Endodermal cell (in vitro differentiated cells): ENCODE results near the gene SUGP2. TPM values are rescaled to one million over a fixed set of nuclear protein-coding genes. Genes with fewer than 3 reads are reported as not detected.

Experiments used
- DNase-seq: peaks from one replicate; pipeline ENCODE4 v3.0.0-alpha.2; 2017
- H3K27ac ChIP-seq: 2 replicates; pipeline ENCODE4 v1.5.1; 2013; ENCODE audit warnings: mild to moderate bottlenecking, low read depth, low read length, moderate library complexity
- H3K27me3 ChIP-seq: 2 replicates; pipeline ENCODE4 v1.6.1; 2013; ENCODE audit warnings: mild to moderate bottlenecking, low read length, moderate library complexity; ENCODE audit not compliant: insufficient read depth, control insufficient read depth, poor library complexity, severe bottlenecking
- H3K36me3 ChIP-seq: 2 replicates; pipeline ENCODE4 v1.7.0; 2013; ENCODE audit warnings: mild to moderate bottlenecking, low read length, moderate library complexity; ENCODE audit not compliant: control insufficient read depth, insufficient read depth
- H3K4me1 ChIP-seq: one replicate; pipeline ENCODE4 v1.7.0; 2013; ENCODE audit warnings: low read length; ENCODE audit not compliant: control insufficient read depth, insufficient read depth
- H3K4me3 ChIP-seq: 2 replicates; pipeline ENCODE4 v1.5.1; 2013; ENCODE audit warnings: mild to moderate bottlenecking, low read length, moderate library complexity
- H3K9ac ChIP-seq: 2 replicates; pipeline ENCODE4 v1.6.1; 2013; ENCODE audit warnings: mild to moderate bottlenecking, low read length, moderate library complexity; ENCODE audit not compliant: poor library complexity, severe bottlenecking; ENCODE audit errors: extremely low read depth
- H3K9me3 ChIP-seq: 2 replicates; pipeline ENCODE4 v1.6.1; 2013; ENCODE audit warnings: mild to moderate bottlenecking, low read length, moderate library complexity; ENCODE audit not compliant: control insufficient read depth
- H3K27ac Mint-ChIP-seq: 2 replicates; pipeline ENCODE4 v1.8.0; 2020; ENCODE audit warnings: mixed read lengths
- H3K27me3 Mint-ChIP-seq: 2 replicates; pipeline ENCODE4 v1.8.0; 2021; ENCODE audit warnings: mild to moderate bottlenecking, mixed read lengths; ENCODE audit not compliant: insufficient read depth
- H3K36me3 Mint-ChIP-seq: 2 replicates; pipeline ENCODE4 v1.8.0; 2020; ENCODE audit warnings: low read depth, mixed read lengths
- H3K4me1 Mint-ChIP-seq: 2 replicates; pipeline ENCODE4 v1.8.0; 2020; ENCODE audit warnings: mixed read lengths
- H3K4me3 Mint-ChIP-seq: 2 replicates; pipeline ENCODE4 v1.8.0; 2020; ENCODE audit warnings: mild to moderate bottlenecking, moderate library complexity, mixed read lengths
- H3K9me3 Mint-ChIP-seq: 2 replicates; pipeline ENCODE4 v1.8.0; 2020; ENCODE audit warnings: mild to moderate bottlenecking, mixed read lengths
- WGBS, 2 experiments: methylation state at CpG; one replicate each; pipeline versions ENCODE4 v1.1.5 to v1.1.7; 2013; ENCODE audit warnings: missing lambda C conversion rate in 2 of 2, mixed read lengths in 1 of 2; ENCODE audit not compliant: insufficient coverage in 1 of 2, insufficient read length in 1 of 2; 5-methylcytosine and 5-hydroxymethylcytosine counted together
- total RNA-seq, 2 donors: library from RNA; stranded (reverse); fragmentation: NEBNext Ultra II Directional in 1 of 2; extraction: Animal tissue kit (Norgen Biotek cat#: 25700) in 1 of 2; gene quantifications; 2 replicates in 1 of 2; 3 replicates in 1 of 2; pipeline ENCODE4 v1.2.1, GENCODE V29; 2021
- TF ChIP-seq, protein P1 (sequence below): fragments of 200-600 bp; sonication (generic); conservative IDR thresholded peaks from 2 replicates; pipeline ENCODE4 v1.5.0; 2021; ENCODE audit warnings: antibody characterized with exemption, mild to moderate bottlenecking

Gene SUGP2
- total RNA-seq, 2 donors from 2014 or later = 121 to 157 TPM

DNA sequence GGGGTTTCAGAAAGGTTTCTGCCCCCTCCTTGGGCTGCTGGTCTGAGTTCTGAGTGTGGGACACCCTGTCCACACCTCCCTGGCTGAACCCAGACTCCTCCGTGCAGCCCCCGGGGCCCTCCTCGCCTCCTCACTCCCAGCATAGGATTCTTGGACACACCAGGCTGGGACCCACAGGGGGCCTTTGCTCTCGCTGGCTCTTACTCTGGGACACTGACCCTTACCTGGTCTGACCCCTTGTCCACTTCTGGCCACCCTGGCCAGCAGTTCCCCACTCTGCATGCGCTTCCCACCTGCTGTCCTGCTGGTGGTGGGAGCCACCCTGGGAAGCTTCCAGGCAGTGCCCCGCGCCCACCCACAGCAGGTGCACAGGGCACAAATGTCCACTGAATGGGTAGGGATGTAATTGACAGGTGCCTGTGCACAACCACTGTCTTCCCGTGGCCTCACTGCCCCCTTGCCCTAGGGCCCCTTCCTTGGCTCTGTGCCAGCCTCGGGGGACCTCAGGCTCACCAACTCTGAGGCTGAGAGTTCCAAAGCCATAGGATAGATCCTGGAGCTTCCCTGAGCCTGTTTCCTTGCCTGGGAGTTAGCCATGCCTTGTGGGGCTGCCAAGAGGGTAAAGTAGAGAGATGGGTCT, 23.4 kb upstream of the SUGP2 start:
- Histone ChIP-seq H3K27me3 (no peaks in the 10 kb centered on the region), H3K4me3 (no peak overlapping the region), H3K9ac (no peak overlapping the region), H3K4me1 (no peaks in the 10 kb centered on the region), H3K36me3 (peaks cover 66% of the 10 kb centered on the region), H3K9me3 (no peaks in the 10 kb centered on the region), H3K27ac (no peak overlapping the region)
- no peak for DNase-seq
- H3K36me3 Mint-ChIP-seq = peaks cover 64% of the 10 kb centered on the region
- H3K4me3 Mint-ChIP-seq = no peak overlapping the region
- no peak overlapping the region for H3K27ac Mint-ChIP-seq
- no peaks in the 10 kb centered on the region for H3K4me1 Mint-ChIP-seq
- TF ChIP-seq, protein P1, sequence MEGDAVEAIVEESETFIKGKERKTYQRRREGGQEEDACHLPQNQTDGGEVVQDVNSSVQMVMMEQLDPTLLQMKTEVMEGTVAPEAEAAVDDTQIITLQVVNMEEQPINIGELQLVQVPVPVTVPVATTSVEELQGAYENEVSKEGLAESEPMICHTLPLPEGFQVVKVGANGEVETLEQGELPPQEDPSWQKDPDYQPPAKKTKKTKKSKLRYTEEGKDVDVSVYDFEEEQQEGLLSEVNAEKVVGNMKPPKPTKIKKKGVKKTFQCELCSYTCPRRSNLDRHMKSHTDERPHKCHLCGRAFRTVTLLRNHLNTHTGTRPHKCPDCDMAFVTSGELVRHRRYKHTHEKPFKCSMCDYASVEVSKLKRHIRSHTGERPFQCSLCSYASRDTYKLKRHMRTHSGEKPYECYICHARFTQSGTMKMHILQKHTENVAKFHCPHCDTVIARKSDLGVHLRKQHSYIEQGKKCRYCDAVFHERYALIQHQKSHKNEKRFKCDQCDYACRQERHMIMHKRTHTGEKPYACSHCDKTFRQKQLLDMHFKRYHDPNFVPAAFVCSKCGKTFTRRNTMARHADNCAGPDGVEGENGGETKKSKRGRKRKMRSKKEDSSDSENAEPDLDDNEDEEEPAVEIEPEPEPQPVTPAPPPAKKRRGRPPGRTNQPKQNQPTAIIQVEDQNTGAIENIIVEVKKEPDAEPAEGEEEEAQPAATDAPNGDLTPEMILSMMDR = no peak
- WGBS, 2 experiments = 91 to 95% methylated on average over 4 to 9 of the region's 9 CpGs
- H3K9me3 Mint-ChIP-seq = no peaks in the 10 kb centered on the region
- H3K27me3 Mint-ChIP-seq = no peaks in the 10 kb centered on the region

DNA sequence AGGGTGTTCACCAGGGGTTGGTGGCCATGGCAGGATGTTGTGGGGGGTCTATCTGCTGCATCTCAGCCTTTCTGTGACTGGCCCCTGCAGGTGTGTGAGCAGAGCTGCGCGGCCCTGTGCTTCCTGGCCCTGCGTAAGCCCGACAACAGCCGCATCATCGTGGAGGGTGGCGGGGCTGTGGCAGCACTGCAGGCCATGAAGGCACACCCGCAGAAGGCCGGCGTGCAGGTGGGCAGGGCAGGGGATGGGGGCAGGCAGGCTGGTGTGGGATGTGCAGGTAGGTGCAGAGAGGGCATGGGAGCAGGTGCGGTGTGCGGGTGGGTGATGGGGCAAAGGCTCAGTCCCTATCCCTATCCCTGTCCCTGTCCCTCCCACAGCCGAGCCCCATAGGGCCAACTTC, 22.4 kb upstream of the SUGP2 start:
- no peaks in the 10 kb centered on the region for H3K27me3 Mint-ChIP-seq
- H3K4me1 ChIP-seq = no peaks in the 10 kb centered on the region
- no peaks in the 10 kb centered on the region for H3K27me3 ChIP-seq
- no peak overlapping the region for H3K27ac Mint-ChIP-seq
- H3K9me3 ChIP-seq = peaks cover 4% of the 10 kb centered on the region
- TF ChIP-seq, protein P1 = no peak
- H3K4me3 ChIP-seq = no peak overlapping the region
- no peak overlapping the region for H3K4me3 Mint-ChIP-seq
- H3K36me3 ChIP-seq = peaks cover 76% of the 10 kb centered on the region
- H3K36me3 Mint-ChIP-seq = peaks cover 74% of the 10 kb centered on the region
- DNase-seq = no peak
- H3K9me3 Mint-ChIP-seq = no peaks in the 10 kb centered on the region
- peaks cover 5% of the 10 kb centered on the region for H3K4me1 Mint-ChIP-seq
- 90 to 100% methylated on average over 9 to 13 of the region's 13 CpGs for WGBS, 2 experiments
- no peak overlapping the region for H3K27ac ChIP-seq
- no peak overlapping the region for H3K9ac ChIP-seq

- 93 to 95% methylated on average over 17 to 19 of the region's 19 CpGs for WGBS, 2 experiments
- Mint-ChIP-seq H3K36me3 (peaks cover 76% of the 10 kb centered on the region), H3K27ac (no peak overlapping the region), H3K27me3 (no peaks in the 10 kb centered on the region), H3K4me3 (no peak overlapping the region), H3K4me1 (peaks cover 10% of the 10 kb centered on the region), H3K9me3 (no peaks in the 10 kb centered on the region)
- H3K9ac ChIP-seq = no peak overlapping the region
- H3K27ac ChIP-seq = no peak overlapping the region
- no peaks in the 10 kb centered on the region for H3K4me1 ChIP-seq
- no peak for DNase-seq
- H3K36me3 ChIP-seq = peaks cover 82% of the 10 kb centered on the region
- no peak overlapping the region for H3K4me3 ChIP-seq
- peaks cover 9% of the 10 kb centered on the region for H3K9me3 ChIP-seq
- H3K27me3 ChIP-seq = no peaks in the 10 kb centered on the region
- TF ChIP-seq, protein P1 = no peak
Measured at GRCh38 chr19:19054939-19055440, 21.7 kb upstream of the SUGP2 start.
